ENCODE results near the gene DYSF.

DNA sequence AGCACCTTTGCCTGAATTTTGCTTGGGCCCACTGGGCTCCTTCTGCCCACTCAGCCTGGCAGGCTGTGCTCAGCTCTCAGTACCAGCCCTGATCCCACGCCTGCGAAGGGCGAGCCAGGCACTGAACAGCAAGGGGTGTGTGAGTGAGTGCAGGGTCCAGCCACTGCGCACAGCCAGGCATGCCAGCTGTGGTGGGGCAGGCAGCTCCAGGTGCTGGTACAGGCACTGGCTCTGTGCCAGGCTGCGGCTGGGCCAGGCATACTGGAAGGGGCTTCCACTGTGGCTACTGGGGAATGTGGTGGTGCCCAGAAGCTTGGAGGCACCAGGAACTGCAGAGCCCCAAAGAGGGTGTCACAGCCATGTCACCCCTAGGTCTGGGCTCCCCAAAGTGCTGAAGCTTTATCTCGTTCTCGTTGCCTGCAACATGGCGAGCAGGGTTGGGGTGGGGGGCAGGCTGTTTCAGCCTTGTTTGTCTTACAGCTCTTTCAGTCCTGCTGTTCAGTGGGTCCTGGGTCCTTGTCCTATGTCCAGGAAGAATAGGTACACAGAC is 8.8 kb downstream of the DYSF start:
- TF ChIP-seq, protein P1, sequence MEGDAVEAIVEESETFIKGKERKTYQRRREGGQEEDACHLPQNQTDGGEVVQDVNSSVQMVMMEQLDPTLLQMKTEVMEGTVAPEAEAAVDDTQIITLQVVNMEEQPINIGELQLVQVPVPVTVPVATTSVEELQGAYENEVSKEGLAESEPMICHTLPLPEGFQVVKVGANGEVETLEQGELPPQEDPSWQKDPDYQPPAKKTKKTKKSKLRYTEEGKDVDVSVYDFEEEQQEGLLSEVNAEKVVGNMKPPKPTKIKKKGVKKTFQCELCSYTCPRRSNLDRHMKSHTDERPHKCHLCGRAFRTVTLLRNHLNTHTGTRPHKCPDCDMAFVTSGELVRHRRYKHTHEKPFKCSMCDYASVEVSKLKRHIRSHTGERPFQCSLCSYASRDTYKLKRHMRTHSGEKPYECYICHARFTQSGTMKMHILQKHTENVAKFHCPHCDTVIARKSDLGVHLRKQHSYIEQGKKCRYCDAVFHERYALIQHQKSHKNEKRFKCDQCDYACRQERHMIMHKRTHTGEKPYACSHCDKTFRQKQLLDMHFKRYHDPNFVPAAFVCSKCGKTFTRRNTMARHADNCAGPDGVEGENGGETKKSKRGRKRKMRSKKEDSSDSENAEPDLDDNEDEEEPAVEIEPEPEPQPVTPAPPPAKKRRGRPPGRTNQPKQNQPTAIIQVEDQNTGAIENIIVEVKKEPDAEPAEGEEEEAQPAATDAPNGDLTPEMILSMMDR (IDR thresholded peaks at IDR 0.05), result no peak
- TF ChIP-seq POLR2A (IDR thresholded peaks at IDR 0.05), result no peak
